OCI-LY3 (cell line): ENCODE results near the gene ACCSL.

Experiments used
- EZH2phosphoT487 ChIP-seq: fragments of 200-600 bp; shearing (Covaris generic); IDR thresholded peaks from 2 replicates; pipeline ENCODE4 v1.6.1; 2018; ENCODE audit warnings: antibody characterized with exemption, mixed run types, low read depth
- TF ChIP-seq, protein P1 (sequence below): fragments of 200-600, 300-600 bp; sonication (generic); IDR thresholded peaks from 2 replicates; pipeline ENCODE4 v1.5.1; 2014; ENCODE audit warnings: antibody characterized with exemption, low read length, low read depth

DNA sequence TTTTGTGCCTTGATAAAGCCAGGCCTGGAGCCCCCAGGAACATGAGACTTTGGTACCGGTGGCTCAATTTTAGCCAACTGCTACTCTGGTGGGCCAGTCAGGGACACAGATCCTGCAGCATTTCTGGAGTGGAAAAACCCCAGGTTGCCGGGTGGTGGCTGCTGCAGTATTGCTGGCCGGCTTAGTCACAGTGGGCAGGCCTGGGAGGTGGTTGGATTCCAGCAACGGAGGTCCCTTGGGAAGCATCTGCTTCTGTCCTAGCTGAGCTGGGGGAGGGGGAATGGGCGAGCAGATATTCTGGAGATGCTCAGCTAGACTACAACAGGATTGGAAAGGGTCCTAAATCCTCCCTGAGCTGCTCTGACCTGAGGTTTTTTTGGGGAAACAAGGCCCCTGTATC is 31.6 kb upstream of the ACCSL start:
- TF ChIP-seq EZH2phosphoT487, result no peak
- TF ChIP-seq, protein P1, sequence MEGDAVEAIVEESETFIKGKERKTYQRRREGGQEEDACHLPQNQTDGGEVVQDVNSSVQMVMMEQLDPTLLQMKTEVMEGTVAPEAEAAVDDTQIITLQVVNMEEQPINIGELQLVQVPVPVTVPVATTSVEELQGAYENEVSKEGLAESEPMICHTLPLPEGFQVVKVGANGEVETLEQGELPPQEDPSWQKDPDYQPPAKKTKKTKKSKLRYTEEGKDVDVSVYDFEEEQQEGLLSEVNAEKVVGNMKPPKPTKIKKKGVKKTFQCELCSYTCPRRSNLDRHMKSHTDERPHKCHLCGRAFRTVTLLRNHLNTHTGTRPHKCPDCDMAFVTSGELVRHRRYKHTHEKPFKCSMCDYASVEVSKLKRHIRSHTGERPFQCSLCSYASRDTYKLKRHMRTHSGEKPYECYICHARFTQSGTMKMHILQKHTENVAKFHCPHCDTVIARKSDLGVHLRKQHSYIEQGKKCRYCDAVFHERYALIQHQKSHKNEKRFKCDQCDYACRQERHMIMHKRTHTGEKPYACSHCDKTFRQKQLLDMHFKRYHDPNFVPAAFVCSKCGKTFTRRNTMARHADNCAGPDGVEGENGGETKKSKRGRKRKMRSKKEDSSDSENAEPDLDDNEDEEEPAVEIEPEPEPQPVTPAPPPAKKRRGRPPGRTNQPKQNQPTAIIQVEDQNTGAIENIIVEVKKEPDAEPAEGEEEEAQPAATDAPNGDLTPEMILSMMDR, result no peak
